GM18907 (cell line): ENCODE results near the gene CLSTN3.
"Not testable (repeated sequence)": the region's sequence is repeated elsewhere in the genome, so short reads cannot be mapped to it uniquely, and the experiment has no call there.

Experiments used
- ATAC-seq: cut with Tn5 transposase; IDR thresholded peaks from one replicate; pipeline ENCODE4 v1.9.1; 2021; ENCODE audit warnings: mild to moderate bottlenecking, moderate library complexity; ENCODE audit not compliant: unreplicated experiment

Gene CLSTN3

DNA sequence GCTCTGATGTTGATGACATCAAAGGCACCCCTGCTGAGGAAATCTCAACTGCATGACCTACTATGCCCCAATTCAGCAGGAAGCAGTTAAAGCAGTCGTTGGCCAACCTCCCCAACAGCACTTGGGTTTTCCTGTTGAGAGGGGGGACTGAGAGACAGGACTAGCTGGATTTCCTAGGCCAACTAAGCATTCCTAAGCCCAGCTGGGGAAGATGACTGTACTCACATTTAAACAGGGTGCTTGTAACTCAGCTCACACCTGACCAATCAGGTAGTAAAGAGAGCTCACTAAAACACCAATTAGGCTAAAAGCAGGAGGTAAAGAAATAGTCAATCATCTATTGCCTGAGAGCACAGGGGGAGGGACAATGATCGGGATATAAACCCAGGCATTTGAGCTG is 55.9 kb downstream of the CLSTN3 start:
- not testable (repeated sequence) for ATAC-seq

DNA sequence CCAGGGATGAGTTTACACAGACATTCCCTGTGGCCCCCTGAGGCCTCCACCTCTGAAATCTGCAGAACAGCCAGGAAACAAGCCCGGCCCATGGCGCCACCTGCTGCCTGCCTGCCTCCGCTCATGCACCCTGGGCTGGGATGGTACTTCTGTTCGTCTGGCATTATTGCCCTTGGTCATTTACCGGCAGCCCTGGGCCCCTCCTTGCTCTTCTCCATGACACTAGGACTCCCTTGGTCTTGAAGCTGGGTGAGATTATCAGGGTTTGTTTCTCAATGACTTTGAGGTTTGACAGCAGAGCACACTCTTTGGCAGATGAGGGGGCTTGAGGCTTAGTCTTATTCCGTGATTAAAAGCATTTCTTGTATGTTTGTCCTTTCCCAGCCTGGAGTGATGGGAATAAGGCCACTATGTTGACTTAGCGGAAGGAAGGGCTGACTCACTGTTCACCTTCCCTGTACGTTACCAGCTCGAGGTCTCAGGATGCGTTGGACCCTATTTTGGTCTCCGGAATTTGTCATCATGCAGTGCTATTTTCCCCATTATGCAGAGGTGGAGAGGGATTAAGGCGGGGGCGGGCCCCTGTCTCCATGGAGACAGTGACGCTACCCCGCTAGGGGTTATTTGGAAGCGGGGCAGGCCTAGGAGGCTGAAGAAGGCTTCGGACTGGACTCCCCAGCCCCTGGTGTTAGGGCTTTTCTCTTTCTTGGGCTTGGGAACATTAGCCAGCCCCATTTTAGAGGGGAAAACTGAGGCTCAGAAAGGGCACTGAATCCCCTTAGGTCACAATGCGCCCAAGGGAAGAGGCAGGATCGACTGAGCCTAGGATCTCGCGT is 58.6 kb downstream of the CLSTN3 start:
- ATAC-seq: peak; percentile 41

DNA sequence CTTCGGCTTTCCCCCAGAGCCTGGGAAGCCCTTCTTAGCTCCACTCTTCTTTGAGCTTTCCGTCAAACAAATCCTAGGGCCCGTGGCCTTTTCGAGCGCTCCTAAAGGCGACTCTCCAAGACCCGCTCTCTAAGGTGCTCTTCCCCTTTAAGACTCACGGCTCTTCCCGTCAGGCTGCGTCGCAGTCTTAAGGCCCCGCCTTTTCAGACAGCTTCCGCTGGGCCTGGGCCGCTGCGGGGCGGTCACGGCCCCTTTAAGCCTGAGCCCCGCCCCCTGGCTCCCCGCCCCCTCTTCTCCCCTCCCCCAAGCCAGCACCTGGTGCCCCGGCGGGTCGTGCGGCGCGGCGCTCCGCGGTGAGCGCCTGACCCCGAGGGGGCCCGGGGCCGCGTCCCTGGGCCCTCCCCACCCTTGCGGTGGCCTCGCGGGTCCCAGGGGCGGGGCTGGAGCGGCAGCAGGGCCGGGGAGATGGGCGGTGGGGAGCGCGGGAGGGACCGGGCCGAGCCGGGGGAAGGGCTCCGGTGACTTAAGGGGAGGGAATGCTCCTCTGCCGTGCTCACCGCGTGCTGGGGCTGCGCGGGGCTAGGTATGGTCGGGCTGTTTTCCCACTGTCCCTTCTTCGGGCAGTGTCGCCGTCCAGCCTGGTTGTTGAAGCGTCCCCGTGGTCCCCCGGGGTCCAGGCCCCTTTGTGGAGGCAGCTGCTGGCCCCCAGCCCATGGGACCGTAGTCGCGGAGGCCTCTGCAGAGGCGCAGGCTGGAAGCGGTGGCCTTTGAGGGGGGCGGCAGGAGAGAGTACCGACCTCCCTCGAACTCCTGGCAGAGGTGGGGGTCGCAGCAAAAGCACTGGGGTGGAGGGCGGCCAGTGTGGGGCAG is 59.5 kb downstream of the CLSTN3 start, which contains the start of gene PEX5:
PEX5 (plus strand) TSS at position 289 of the 870 bp plus-strand sequence. CDS start 692 bp downstream, outside the sequence.
- peak; percentile 95 for ATAC-seq

DNA sequence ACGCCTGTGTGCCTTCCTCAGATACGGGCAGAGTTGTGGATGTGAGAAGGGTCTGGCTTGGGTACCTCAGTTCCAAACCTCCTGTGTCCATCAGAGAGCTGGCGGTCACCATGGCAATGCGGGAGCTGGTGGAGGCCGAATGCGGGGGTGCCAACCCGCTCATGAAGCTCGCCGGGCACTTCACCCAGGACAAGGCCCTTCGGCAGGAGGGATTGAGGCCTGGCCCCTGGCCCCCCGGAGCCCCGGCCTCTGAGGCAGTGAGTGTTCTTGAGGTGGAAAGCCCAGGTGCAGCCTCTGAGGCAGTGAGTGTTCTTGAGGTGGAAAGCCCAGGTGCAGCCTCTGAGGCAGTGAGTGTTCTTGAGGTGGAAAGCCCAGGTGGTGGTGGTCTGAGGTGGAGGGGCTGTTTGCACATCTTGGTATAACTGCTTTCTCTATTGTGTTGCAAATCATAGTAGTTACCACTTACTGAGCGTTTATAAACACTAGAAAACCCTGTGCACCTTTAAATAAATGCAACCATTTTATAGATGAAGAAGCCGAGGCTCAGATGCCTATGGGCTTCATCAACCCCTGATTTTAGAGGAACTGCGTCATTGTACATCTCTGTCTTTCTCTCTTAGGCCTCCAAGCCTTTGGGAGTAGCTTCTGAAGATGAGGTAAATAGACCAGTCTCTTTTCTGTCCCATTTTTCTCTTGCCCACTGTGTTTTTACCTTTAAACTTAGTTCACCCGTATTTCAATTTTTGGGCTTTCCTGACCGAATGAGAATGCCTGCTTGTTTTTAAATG is 60.3 kb downstream of the CLSTN3 start:
- ATAC-seq: peak; percentile 12

DNA sequence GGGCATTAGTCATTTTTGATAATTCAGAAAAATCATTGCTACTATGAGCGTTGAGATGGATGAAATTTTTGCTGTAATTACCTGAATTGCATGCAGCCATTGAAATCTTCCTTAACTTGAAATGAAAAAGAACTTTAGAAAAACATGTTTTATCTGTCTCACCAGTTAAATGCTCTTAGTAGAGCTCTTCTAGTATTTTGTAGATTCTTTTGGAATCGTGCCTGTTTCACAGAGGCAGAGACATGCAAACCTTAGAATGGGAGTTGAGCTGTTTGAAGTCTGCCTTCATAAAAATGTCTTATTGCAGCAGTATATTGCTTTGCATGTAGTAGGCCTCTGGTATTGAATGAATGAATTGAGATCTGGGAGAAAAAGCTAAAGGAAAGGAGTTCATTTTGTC is 63.5 kb downstream of the CLSTN3 start:
- ATAC-seq: no peak

DNA sequence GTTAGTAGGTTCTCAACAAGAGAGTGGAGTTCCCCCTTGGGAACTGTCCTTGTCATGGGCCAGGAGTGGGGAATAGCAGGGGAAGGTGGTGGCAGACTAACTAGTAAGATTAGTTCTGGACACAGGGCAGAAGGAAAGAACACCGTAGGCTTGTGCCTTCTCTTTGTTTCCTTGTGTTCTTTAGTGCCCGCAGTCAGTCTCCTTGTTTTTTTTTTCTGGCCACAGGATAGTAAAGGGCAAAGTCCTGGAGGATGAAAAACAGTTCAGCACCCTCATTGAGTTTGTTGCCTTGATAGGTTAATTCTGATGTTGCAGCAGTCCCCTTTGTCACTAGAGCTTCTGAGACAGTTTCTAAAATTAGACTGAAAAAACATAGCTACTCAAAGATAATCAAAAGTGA is 67.7 kb downstream of the CLSTN3 start:
- ATAC-seq: no peak

DNA sequence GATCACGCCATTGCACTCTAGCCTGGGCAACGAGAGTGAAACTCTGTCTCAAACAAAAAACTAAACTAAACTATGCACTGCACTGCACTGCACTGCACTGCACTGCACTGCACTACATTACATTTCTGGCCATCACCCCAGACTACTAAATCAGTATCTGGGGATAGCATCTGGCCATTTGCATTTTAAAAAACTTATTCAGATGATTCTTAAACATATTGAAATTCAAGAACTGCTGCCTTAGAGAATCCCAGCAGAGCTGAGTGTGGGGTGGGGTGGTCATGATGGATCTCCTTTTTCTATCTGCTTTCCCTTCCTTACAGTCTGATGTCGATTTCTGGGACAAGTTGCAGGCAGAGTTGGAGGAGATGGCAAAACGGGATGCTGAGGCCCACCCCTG is 72.9 kb downstream of the CLSTN3 start:
- no peak for ATAC-seq

DNA sequence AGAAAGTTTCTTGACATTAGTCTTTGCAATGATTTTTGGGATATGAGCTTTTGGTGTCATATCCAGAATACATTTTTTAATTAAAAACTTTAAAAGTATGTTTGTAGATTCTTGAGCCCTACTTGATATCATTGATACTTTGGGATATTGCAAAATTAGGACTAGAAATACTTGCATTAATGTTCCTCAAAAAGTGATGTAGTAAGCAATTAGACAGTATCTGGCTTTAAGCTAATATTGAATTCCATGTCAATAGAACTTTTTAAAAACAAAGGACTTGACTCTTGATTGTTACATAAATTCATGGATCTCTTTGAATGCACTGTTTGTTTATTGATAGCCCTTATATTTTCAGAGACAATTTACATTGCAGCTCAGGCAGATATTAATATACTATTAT is 74.9 kb downstream of the CLSTN3 start:
- no peak for ATAC-seq

DNA sequence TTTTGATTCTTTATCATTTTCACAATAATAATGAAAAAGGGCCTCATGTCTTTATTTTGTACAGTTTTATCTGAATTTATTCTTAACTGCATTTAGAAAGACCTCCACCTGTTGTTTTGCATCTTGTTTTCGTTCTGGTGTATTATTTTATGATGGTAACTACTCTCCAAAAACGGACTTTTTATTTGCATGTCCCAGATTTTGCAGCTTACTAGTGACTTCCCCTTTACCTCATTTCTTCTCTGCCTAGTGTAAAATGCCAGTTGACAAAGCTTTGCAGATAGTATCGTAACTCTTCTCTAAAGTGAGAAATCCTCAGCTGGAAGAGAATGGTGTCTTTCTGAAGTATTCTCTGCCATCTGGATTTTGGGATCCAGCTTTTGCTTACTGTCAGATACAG is 76.5 kb downstream of the CLSTN3 start:
- ATAC-seq: no peak

DNA sequence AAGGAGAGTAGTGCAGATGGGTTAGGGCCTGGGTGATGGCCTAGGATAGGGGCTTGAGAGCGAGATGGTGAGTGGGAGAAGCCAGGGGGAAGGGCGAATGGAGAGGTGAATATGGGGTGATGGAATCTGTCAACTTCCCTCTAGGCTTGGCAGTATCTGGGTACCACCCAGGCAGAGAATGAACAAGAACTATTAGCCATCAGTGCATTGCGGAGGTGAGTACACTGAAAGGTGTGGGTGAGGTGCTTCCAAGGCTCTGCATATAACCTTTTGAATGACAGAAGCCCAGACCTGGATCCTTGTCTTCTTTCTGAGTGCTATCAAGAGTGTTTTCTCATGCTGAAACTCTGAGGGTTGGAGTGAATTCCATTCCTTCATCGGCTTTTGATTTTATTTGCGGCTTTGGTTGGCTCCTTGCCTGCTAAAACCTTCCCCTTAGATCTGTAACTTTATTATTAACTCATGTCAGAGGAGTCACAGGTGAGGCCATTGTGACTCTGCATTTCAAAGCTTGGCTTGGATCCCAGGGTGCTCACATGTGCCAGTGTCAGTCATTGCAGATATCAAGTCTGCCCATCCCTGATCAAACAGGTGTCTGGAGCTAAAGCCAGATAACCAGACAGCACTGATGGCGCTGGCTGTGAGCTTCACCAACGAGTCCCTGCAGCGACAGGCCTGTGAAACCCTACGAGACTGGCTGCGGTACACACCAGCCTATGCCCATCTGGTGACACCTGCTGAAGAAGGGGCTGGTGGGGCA is 77.9 kb downstream of the CLSTN3 start:
- ATAC-seq: no peak
